Activated effector memory CD4-positive, alpha-beta T cell treated with Interleukin-2 at 50 U/mL for 16 hours (primary cell): ENCODE measurements around the gene OCEL1.
A peak's percentile ranks its signal among the peaks of the same experiment; 100 is the strongest.
"Not testable (repeated sequence)": the region's sequence is repeated elsewhere in the genome, so short reads cannot be mapped to it uniquely, and the experiment has no call there.

Experiments
- DNase-seq: peaks from one replicate; pipeline ENCODE4 v3.0.0-alpha.2; 2020

The OCEL1 gene, protein sequence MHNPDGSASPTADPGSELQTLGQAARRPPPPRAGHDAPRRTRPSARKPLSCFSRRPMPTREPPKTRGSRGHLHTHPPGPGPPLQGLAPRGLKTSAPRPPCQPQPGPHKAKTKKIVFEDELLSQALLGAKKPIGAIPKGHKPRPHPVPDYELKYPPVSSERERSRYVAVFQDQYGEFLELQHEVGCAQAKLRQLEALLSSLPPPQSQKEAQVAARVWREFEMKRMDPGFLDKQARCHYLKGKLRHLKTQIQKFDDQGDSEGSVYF

DNA sequence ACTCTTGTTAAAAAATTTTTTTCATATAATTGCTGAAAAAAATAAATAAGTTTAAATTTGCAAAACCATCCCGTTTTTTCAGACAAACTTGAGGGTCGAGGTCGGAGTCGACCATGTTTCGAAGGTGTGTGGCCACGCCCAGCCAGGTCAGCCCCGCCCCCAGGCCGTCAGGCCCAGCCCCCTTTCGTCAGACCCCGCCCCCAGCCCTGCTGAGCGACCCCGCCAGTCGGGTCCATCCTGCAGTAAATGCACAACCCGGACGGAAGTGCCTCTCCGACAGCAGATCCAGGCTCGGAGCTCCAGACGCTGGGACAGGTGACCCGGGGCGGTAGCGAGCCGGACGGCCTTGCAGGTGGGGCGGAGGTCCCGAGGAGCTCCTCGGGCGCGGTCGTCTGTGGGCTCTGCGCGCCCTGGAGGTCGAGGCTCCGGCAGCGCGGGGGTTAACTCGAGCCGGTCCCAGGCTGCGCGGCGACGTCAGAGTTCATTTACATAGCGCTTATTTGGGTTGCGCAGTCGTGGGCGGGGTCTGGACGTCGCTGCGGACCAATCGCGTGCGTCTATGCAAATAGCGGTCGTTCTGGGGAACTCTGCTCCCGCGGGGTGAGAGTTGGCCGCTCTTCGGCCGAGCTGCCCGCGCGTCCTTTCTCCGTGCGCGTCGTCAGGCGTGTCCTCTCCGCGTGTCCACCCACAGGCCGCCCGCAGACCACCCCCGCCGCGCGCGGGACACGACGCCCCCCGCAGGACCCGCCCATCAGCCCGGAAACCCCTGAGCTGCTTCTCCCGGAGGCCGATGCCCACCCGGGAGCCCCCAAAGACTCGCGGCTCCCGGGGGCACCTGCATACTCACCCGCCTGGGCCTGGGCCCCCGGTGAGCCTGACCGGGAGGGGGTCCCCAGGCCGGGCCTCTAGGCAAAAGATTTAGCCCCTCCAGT is at the start of gene OCEL1:
OCEL1 (plus strand) TSS at position 225 of the 932 bp plus-strand sequence; CDS start at position 247, 22 bp downstream.
- DNase-seq = peak; percentile 93

DNA sequence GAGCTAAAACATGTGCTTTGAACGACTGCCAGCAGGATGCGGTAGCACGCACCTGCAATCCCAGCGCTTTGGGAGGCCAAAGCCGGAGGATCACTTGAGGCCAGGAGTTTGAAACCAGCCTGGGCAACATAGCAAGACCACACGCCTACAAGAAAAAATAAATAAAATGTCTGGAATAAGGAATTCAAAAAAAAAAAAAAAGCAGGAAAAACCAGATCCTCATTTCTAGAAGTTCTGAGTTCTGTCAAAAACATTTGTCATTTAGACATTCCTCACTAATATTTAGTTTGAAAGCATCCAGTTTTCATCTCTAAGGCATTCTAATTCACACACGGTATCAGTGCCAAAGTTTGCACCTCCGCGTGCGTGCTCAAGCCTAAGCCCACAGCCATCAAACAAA is 47.7 kb upstream of the OCEL1 start:
- no peak for DNase-seq

DNA sequence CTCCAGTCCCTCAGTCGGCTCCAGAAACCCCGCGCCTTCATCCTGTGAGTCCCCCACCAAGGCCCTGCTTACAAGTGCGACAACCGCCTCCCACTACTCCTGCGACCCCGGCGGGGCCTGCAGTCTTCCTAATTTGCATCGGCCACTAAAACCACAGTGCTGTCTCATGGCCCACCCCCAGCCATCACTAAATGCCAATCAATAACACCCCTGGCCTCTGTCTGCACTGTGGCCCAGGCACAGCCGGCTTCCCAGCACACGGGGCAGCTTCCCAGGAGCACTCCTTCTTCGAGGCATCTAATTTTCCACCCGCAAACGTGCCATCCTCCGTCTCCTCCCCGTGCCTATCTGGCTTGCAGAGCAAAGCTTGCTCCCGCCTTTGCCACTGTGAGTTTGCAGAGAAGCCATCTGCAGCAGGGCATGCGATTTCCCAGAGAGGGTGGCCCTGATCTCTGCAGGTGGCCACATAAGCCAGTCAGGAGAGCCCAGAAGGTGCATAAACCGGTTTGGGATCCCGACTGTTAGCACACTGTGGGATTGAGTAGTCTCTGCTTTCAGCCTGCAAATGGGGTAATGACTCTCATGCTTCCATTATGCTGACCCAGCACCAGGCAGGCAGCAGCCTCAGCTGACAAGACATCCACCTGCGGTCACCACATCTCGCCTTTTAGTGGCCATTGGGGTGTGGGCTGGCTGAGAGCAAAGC is 44.9 kb upstream of the OCEL1 start:
- no peak for DNase-seq

DNA sequence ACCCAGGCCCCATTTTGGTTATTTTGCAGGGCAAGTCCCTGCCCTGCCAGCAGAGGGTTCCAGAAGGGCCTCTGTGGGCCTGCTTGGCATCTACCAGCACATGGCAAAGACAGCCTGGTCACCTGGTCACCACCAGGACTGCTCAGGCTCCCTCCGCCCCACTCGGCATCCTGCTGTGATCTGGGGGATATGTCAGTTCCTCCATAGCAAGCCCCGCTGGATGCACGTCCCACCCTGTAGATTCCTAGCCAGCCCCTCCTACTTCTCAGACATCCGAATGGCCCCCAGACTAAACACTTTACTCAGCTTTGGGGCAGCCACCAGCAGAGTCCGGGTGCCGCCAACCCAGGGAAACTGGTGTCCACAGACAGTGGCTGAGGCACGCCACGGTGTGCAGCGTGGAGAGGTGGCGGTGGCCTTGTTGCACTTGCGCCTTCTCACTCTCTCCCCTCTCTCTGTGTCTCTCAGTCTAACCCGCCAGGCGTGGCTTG is 42.7 kb upstream of the OCEL1 start:
- peak; percentile 13 for DNase-seq

DNA sequence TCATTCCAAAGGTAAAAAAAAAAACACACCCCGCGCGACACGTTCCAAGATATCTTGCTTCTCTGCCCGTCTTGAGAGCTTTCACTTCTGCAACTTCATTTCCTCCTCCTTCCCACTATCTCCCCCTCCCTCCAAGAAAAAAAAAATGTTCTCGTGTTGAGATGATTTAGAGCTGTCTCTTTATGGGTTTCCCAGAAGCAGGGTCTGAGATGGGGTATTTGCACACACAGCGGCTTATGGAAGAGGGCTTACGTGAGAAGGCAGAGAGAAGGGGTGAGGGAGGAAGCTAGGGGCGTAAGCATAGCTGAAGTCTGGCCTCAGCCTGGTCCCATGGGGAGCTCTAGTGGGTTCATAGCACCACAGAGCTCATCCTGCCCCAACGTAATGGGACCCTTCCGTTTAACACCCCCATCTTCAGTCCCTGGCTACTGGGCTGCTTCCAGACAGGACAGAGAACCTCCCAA is 42.1 kb upstream of the OCEL1 start:
- peak; percentile 24 for DNase-seq

DNA sequence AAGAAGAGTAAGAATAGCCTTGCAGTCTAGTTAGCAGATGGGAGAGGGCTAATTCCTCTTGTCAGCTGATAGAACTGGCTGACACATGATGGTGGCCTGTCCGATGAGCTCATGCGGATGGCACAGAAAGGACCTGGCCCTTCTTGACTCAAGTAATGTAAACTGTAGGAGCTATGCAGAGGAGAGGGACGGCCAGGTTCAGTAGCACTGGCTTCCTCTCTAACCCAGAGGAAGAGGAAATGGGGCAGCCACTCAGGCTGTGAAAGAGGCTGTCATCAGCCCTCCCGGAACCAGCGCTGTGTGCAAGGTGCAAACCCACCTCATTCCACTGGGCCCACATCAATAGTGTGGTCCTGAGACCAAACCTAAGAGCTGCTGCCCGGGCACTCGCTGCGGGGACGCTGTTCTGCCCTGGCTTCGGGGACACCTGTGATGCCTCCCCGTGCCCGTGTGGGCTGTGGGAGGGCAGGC is 41.6 kb upstream of the OCEL1 start:
- peak; percentile 52 for DNase-seq

DNA sequence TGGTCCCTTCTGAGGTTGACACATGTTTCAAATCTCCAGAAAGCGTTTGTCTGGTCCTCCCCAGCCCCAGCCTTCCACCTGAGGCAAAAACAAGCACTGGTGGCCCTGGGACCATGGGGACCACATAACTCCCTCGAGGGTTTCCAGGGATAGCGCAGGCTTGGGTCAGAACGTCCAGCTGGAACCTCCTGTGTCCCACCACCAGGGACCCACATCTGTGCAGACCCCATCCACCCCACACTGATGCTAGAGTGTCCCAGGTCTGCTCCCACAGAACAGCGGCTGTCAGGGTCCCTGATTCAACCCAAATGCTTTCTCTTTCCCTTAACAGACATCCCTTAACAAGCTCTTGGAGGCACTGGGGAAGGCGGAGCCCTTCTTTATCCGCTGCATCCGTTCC is 40.4 kb upstream of the OCEL1 start:
- no peak for DNase-seq

DNA sequence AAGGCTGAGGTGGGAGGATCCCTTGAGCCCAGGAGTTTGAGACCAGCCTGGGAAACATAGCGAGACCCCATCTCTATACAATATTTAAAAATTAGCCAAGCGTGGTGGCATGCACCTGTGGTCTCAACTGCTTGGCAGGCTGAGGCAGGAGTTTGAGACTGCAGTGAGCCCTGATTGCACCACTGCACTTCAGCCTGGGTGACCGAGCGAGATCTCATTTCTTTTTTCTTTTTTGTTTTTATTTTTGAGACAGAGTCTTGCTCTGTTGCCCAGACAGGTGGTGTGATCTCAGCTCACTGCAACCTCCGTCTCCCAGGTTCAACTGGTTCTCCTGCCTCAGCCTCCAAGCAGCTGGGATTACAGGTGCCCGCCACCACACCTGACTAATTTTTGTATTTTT is 34.3 kb upstream of the OCEL1 start:
- not testable (repeated sequence) for DNase-seq

DNA sequence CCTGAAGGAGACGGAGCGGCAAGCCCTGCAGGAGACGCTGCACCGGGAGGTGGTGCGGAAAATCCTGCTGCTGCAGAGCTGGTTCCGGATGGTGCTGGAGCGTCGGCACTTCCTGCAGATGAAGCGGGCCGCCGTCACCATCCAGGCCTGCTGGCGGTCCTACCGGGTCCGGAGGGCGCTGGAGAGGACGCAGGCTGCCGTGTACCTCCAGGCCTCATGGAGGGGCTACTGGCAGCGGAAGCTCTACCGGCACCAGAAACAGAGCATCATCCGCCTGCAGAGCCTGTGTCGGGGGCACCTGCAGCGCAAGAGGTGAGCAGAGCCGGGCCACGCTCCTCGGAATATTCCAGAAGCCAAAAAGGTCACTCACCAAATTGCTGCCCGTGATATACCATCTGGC is 33.3 kb upstream of the OCEL1 start:
- DNase-seq = no peak

DNA sequence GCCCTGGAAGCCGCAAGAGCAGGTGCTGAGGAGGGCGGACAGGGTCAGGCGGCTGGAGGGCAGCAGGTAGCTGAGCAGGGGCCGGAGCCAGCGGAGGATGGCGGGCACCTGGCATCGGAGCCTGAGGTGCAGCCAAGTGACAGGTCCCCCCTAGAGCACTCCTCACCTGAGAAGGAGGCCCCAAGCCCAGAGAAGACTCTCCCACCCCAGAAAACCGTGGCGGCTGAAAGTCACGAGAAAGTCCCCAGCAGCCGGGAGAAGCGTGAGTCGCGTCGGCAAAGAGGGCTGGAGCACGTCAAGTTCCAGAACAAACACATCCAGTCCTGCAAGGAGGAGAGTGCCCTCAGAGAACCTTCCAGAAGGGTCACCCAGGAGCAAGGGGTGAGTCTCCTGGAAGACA is 31.4 kb upstream of the OCEL1 start:
- DNase-seq = no peak

DNA sequence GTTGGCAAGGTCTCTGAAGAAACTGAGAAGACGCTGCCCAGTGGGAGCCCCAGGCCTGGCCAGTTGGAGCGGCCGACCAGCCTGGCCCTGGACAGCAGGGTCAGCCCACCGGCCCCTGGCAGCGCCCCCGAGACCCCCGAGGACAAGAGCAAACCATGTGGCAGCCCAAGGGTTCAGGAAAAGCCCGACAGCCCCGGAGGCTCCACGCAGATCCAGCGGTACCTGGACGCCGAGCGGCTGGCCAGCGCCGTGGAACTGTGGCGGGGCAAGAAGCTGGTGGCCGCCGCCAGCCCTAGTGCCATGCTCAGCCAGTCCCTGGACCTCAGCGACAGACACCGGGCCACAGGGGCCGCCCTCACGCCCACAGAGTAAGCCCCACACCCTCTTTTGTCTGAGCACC is 30.9 kb upstream of the OCEL1 start:
- DNase-seq = no peak

DNA sequence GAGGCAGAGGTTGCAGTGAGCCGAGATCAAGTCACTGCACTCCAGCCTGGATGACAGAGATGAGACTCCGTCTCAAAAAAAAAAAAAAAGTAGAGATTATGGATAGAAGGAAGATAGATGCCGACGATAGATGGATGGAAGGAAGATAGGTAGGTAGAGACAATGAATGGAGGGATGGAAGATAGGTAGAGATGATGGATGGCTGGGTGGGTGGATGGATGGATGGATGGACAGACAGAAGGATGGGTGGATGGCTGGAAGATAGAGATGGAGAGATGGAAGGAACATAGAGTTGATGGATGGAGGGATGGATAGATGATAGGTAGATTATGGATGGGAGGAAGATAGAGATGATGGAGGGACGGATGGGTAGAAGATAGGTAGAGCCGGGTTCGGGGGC is 29.4 kb upstream of the OCEL1 start:
- no peak for DNase-seq

DNA sequence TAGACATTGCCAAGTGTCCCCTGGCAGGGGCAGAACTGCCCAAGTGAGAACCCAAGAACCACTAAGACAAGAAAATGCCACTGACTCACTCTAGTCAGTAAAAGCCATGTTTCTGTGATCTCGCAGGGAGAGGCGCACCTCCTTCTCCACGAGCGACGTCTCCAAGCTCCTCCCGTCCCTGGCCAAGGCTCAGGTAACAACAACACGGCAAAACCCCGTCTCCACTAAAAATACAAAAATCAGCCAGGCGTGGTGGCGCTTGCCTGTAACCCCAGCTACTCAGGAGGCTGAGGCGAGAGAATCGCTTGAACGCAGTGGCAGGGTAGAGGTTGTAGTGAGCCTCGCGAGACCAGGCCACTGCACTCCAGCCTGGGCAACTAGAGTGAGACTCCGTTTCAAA is 28.4 kb upstream of the OCEL1 start:
- no peak for DNase-seq

DNA sequence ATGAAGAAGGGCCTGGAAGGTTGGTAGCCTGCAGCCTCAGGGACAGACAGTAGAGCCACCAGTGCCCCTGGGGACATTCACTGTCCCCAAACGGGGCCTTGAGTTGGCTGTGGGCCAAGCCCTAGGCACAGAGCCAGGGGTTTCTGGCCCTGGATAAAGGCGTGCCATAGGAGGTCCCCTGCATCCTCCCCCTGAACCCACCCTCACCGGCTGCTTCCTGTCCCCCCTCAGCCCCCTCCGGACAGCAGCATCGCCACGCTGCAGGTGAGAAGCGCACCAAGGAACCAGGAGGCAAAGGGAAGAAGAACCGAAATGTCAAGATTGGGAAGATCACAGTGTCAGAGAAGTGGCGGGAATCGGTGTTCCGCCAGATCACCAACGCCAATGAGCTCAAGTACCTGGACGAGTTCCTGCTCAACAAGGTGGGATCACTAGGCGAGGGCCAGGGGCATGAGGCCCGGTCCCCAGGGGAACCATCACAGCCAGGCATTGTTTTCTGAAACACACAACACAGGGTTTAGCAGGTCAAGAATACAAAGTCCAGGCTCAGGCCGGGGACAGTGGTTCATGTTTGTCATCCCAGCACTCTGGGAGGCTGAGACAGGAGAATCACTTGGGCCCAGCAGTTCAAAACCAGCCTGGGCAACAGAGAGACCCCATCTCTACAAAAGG is 25.5 kb upstream of the OCEL1 start:
- DNase-seq = no peak

DNA sequence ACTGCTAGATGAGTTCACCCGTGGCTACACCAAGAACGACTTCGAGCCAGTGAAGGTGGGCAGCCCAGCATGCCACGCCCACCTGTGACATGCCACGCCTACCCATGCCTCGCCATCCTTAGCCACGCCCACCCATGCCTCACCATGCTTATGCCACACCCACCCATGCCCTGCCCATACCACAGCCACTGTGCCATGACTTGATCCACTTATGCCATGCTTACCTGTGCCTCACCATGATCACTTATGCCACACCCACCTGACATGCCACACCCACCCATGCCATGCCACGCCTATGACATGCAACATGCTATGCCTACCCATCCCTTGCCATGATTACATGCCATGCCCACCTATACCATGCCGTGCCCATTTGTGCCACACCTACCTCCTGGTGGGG is 23.8 kb upstream of the OCEL1 start:
- DNase-seq = no peak

DNA sequence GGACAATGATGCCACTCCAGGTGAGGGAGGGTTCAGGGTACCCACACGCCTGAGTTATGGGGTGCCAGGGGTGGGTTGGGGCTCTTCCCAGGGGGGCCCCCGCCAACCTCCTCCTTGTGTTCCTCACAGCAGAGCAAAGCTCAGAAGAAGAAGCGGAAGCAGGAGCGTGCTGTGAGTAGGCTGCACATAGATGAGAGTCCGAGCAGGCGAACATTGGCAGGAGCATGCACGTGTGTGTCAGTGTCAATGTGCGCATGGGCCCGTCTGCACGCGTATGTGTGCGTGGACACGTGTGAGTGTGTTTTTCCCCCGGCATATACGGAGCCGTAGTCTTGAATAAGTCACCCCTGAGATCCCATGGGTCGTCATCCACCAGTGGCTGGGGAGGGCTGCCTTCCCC is 23.3 kb upstream of the OCEL1 start:
- no peak for DNase-seq

DNA sequence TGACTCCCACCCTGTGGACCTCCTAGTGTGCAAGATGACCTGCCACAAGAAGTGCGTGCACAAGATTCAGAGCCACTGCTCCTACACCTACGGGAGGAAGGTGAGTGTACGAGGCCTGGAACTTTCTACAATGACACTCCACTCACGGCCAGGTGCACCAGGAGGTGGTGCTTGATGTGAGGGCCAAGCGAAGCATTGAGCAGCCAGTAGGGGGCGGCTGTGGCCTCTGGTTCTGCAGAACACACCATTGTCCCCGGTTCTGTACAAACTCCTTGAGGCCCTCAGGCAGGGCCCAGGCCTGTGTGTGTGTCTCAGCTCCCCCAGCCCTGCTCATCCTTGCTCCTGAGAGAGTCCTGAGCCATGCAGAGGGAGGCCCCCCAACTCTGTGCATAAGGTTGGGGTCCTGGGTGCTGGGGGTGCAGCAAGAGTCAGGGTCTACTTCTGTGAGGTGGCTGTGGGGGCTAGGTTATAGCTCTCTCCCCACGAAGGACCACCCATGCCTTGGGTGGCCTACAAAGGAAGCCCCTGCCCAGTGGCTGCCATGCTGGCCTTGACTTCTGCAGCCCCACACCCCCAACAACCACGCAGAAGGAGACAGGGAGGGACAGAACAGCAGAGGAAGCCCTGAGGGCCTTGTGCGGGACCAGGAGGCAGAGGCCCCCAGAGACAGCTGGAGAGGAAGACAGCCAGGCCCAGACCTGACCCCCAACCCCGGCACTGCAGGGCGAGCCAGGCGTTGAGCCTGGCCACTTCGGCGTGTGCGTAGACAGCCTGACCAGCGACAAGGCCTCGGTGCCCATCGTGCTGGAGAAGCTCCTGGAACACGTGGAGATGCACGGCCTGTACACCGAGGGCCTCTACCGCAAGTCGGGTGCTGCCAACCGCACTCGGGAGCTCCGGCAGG is 20.5 kb upstream of the OCEL1 start:
- peak; percentile 52 for DNase-seq

DNA sequence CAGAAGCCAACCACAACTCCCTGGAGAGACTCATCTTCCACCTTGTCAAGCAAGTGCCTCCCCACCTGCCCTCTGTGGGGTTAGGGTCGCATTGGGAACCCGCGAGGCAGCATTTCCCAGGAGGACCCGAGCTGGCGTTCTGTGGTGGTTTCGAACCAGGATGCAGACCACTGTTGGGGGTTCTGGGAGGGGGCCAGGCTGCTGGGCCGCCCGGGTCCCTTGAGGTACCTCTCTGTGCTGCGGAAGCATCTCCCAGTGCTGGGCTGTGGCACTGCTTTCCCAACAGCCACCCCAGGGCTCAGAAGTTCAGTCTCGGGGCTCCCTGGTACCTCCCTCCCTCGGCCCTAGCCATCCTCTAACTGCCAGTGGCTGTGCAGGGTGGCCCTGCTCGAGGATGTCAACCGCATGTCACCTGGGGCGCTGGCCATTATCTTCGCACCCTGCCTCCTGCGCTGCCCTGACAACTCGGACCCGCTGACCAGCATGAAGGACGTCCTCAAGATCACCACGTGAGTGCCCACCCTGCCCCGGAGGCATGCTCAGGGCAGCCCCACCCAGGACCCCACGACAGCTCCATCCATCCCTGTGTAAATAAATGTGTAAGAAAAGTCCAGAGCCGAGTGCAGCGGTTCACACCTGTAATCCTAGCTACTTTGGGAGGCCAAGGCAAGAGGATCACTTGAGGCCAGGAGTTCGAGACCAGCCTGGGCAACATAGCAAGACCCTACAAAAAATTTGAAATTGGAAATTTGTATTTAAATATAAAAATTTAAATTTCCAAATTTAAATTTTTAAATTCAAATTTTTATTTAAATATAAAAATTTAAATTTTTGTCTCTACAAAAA is 19.1 kb upstream of the OCEL1 start:
- no peak for DNase-seq

DNA sequence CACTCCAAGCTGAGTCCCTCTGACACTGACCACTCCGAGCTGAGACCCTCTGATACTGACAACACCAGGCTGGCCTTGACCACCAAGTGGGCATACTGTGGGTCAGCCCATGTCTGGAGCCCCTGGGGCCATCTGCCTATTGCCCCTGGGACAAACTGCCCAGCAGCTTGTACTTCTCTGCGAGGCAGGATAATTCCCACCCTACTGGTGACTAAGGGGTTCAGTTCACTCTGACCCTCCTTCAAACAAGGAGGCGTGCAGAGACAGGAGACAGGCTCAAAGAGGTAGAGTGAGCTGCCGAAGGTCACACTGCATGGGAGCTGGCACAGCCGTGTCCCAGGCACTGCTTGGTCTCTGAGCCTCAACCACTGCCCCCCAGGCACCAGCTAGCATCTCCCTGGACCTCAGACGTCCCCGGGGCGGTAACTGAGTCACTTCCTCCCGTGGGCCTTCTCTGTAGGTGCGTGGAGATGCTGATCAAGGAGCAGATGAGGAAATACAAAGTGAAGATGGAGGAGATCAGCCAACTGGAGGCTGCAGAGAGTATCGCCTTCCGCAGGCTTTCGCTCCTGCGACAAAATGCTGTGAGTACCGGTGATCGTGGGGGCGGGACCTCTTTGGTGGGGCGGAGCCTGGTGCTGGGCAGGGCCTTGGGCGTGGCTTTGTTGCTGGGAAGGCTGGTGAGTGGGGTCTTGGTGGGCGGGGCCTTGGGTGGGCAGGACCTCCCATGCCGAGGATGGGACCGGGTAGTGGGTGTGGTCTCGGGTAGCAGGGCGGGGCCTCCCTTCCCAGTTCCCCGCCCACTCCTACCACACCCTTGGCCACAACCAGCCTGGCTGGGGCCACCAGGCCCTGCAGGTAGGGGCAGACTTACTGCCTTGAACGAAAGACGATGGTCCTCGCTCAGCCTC is 16.6 kb upstream of the OCEL1 start:
- no peak for DNase-seq
